GM23338 (cell line): ENCODE measurements around the gene TRIOBP.
"Not testable (repeated sequence)": the region's sequence is repeated elsewhere in the genome, so short reads cannot be mapped to it uniquely, and the experiment has no call there.

Source experiments
- CREB1 ChIP-seq: fragments of 250-450 bp; sonication (Bioruptor Pico); IDR thresholded peaks from 2 replicates; pipeline ENCODE4 v1.5.0; 2020; ENCODE audit warnings: low read depth, mild to moderate bottlenecking, moderate library complexity
- EZH2 ChIP-seq: fragments of 200-600 bp; sonication (generic); IDR thresholded peaks from one replicate; pipeline ENCODE4 v1.8.0; 2017; ENCODE audit warnings: antibody characterized with exemption, mild to moderate bottlenecking, low read depth; ENCODE audit not compliant: unreplicated experiment
- EZH2phosphoT487 ChIP-seq: fragments of 200-600 bp; sonication (generic); IDR thresholded peaks from one replicate; pipeline ENCODE4 v1.8.1; 2018; ENCODE audit warnings: antibody characterized with exemption; ENCODE audit not compliant: unreplicated experiment
- NANOG ChIP-seq: IDR thresholded peaks from 2 replicates; pipeline ENCODE4 v1.6.1; 2016; ENCODE audit warnings: antibody characterized with exemption, borderline replicate concordance
- POLR2AphosphoS5 ChIP-seq: IDR thresholded peaks from 2 replicates; pipeline ENCODE4 v1.6.1; 2016; ENCODE audit warnings: antibody characterized with exemption, low read depth
- STAT1 ChIP-seq: IDR thresholded peaks from one replicate; pipeline ENCODE4 v1.6.1; 2016; ENCODE audit warnings: antibody characterized with exemption; ENCODE audit not compliant: unreplicated experiment
- ZNF114 ChIP-seq: fragments of 250-450 bp; sonication (Bioruptor Pico); IDR thresholded peaks from 2 replicates; pipeline ENCODE4 v1.5.0; 2020; ENCODE audit warnings: mild to moderate bottlenecking, moderate library complexity
- ZNF331 ChIP-seq: fragments of 250-450 bp; sonication (Bioruptor Pico); IDR thresholded peaks from 2 replicates; pipeline ENCODE4 v1.5.0; 2020; ENCODE audit warnings: low read depth, mild to moderate bottlenecking, moderate library complexity
- TF ChIP-seq, protein P1 (sequence below), 2 experiments: fragments of 200-600 bp in 1 of 2; sonication (generic) in 1 of 2; conservative IDR thresholded peaks; 2 replicates each; pipeline versions ENCODE4 v1.5.1 to v1.6.1; 2016 to 2017; ENCODE audit warnings: antibody characterized with exemption in 2 of 2, low read depth in 2 of 2, mild to moderate bottlenecking in 2 of 2, moderate library complexity in 1 of 2
- TF ChIP-seq, protein P2 (sequence below): IDR thresholded peaks from 2 replicates; pipeline ENCODE4 v1.6.1; 2016; ENCODE audit warnings: antibody characterized with exemption
- TF ChIP-seq, protein P3 (sequence below): IDR thresholded peaks from one replicate; pipeline ENCODE4 v1.6.1; 2018; ENCODE audit warnings: antibody characterized with exemption; ENCODE audit not compliant: unreplicated experiment

DNA sequence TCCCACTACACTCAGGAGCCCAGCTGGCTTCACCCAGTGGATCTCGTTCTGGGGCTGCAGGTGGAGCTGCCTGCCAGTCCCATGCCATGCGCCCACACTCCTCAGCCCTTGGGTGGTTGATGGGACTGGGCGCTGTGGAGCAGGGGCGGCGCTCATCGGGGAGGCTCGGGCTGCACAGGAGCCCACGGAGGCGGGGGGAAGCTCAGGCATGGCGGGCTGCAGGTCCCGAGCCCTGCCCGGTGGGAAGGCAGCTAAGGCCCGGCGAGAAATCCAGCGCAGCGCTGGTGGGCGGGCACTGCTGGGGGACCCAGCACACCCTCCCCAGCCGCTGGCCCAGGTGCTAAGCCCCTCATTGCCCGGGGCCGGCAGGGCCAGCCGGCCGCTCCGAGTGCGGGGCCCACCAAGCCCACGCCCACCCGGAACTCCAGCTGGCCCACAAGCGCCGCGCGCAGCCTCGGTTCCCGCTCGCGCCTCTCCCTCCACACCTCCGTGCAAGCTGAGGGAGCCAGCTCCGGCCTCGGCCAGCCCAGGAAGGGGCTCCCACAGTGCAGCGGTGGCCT is 21.0 kb downstream of the TRIOBP start:
- TF ChIP-seq, protein P1, sequence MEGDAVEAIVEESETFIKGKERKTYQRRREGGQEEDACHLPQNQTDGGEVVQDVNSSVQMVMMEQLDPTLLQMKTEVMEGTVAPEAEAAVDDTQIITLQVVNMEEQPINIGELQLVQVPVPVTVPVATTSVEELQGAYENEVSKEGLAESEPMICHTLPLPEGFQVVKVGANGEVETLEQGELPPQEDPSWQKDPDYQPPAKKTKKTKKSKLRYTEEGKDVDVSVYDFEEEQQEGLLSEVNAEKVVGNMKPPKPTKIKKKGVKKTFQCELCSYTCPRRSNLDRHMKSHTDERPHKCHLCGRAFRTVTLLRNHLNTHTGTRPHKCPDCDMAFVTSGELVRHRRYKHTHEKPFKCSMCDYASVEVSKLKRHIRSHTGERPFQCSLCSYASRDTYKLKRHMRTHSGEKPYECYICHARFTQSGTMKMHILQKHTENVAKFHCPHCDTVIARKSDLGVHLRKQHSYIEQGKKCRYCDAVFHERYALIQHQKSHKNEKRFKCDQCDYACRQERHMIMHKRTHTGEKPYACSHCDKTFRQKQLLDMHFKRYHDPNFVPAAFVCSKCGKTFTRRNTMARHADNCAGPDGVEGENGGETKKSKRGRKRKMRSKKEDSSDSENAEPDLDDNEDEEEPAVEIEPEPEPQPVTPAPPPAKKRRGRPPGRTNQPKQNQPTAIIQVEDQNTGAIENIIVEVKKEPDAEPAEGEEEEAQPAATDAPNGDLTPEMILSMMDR (conservative IDR thresholded peaks at IDR 0.05; ENCODE audit: low read depth in 2 of 2): not testable (repeated sequence)
- TF ChIP-seq EZH2; EZH2phosphoT487; POLR2AphosphoS5; STAT1; CREB1 (CRISPR knock-in tag); ZNF114 (CRISPR knock-in tag); ZNF331 (CRISPR knock-in tag); NANOG: not testable (repeated sequence)
- TF ChIP-seq, protein P2, sequence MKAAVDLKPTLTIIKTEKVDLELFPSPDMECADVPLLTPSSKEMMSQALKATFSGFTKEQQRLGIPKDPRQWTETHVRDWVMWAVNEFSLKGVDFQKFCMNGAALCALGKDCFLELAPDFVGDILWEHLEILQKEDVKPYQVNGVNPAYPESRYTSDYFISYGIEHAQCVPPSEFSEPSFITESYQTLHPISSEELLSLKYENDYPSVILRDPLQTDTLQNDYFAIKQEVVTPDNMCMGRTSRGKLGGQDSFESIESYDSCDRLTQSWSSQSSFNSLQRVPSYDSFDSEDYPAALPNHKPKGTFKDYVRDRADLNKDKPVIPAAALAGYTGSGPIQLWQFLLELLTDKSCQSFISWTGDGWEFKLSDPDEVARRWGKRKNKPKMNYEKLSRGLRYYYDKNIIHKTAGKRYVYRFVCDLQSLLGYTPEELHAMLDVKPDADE: not testable (repeated sequence)
- TF ChIP-seq, protein P3, sequence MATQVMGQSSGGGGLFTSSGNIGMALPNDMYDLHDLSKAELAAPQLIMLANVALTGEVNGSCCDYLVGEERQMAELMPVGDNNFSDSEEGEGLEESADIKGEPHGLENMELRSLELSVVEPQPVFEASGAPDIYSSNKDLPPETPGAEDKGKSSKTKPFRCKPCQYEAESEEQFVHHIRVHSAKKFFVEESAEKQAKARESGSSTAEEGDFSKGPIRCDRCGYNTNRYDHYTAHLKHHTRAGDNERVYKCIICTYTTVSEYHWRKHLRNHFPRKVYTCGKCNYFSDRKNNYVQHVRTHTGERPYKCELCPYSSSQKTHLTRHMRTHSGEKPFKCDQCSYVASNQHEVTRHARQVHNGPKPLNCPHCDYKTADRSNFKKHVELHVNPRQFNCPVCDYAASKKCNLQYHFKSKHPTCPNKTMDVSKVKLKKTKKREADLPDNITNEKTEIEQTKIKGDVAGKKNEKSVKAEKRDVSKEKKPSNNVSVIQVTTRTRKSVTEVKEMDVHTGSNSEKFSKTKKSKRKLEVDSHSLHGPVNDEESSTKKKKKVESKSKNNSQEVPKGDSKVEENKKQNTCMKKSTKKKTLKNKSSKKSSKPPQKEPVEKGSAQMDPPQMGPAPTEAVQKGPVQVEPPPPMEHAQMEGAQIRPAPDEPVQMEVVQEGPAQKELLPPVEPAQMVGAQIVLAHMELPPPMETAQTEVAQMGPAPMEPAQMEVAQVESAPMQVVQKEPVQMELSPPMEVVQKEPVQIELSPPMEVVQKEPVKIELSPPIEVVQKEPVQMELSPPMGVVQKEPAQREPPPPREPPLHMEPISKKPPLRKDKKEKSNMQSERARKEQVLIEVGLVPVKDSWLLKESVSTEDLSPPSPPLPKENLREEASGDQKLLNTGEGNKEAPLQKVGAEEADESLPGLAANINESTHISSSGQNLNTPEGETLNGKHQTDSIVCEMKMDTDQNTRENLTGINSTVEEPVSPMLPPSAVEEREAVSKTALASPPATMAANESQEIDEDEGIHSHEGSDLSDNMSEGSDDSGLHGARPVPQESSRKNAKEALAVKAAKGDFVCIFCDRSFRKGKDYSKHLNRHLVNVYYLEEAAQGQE: not testable (repeated sequence)
